ENCODE measurements around the gene MPHOSPH8.

- no peak for TF ChIP-seq CTCF (IDR thresholded peaks at IDR 0.05)
- TF ChIP-seq TCF7L2 (IDR thresholded peaks at IDR 0.05; ENCODE audit: low read depth, low read length): no peak
- no peak for TF ChIP-seq POLR2AphosphoS5 (IDR thresholded peaks at IDR 0.05; ENCODE audit: low read depth, low read length)
- no peak for TF ChIP-seq REST (IDR thresholded peaks at IDR 0.05; ENCODE audit: insufficient read depth in 1 of 2, low read depth in 2 of 2, low read length in 1 of 2)
- no peak for TF ChIP-seq SIN3A (IDR thresholded peaks at IDR 0.05; ENCODE audit: borderline replicate concordance, insufficient read depth, low read depth, low read length)
These were observed 26.7 kb upstream of the MPHOSPH8 start for GRCh38 chr13:19606737-19607136.

Data from Panc1 (cell line).